GM18505 (cell line): ENCODE results near the gene KRTAP10-5.
"Not testable (repeated sequence)": the region's sequence is repeated elsewhere in the genome, so short reads cannot be mapped to it uniquely, and the experiment has no call there.

Experiments used
- ATAC-seq: cut with Tn5 transposase; IDR thresholded peaks from one replicate; pipeline ENCODE4 v1.9.1; 2021; ENCODE audit not compliant: unreplicated experiment
- POLR2A ChIP-seq: IDR thresholded peaks from 4 replicates; pipeline ENCODE4 v1.6.1; 2011; ENCODE audit warnings: borderline replicate concordance; ENCODE audit not compliant: insufficient read depth, insufficient read length; ENCODE audit errors: extremely low read depth

KRTAP10-5 gene

GRCh38 chr21:44558695-44559094, 21.7 kb downstream of the KRTAP10-5 start, which contains the start of gene KRTAP10-3:
KRTAP10-3 (minus strand) TSS chr21:44558795; CDS start chr21:44558715, 80 bp downstream.
- ATAC-seq: no peak

GRCh38 chr21:44558329-44558675, 22.1 kb downstream of the KRTAP10-5 start:
- ATAC-seq: not testable (repeated sequence)

More at GRCh38 chr21:44558695-44559094, 21.7 kb downstream of the KRTAP10-5 start, which contains the start of gene KRTAP10-3:
- no peak for TF ChIP-seq POLR2A

- no peak for TF ChIP-seq POLR2A
- ATAC-seq: no peak
Observed at GRCh38 chr21:44557491-44558328, 22.7 kb downstream of the KRTAP10-5 start.

- ATAC-seq: no peak
- no peak for TF ChIP-seq POLR2A
Observed at GRCh38 chr21:44556879-44557278, 23.5 kb downstream of the KRTAP10-5 start.

GRCh38 chr21:44555200-44555875, 25.1 kb downstream of the KRTAP10-5 start:
- ATAC-seq: no peak
- TF ChIP-seq POLR2A: no peak

- no peak for ATAC-seq
- TF ChIP-seq POLR2A: no peak
Observed at GRCh38 chr21:44552681-44553080, 27.7 kb downstream of the KRTAP10-5 start.

- ATAC-seq: no peak
- TF ChIP-seq POLR2A: no peak
Observed at GRCh38 chr21:44552136-44552535, 28.3 kb downstream of the KRTAP10-5 start.

- no peak for ATAC-seq
- TF ChIP-seq POLR2A: no peak
Observed at GRCh38 chr21:44551340-44551961, 29.0 kb downstream of the KRTAP10-5 start, which contains the start of gene KRTAP10-2. KRTAP10-2 (minus strand) TSS chr21:44551505; CDS start chr21:44551458, 47 bp downstream.

- no peak for TF ChIP-seq POLR2A
- no peak for ATAC-seq
Observed at GRCh38 chr21:44550807-44551206, 29.6 kb downstream of the KRTAP10-5 start.

- ATAC-seq: not testable (repeated sequence)
Observed at GRCh38 chr21:44550285-44550684, 30.1 kb downstream of the KRTAP10-5 start.

- no peak for TF ChIP-seq POLR2A
- ATAC-seq: no peak
Observed at GRCh38 chr21:44549525-44550211, 30.7 kb downstream of the KRTAP10-5 start.

GRCh38 chr21:44548922-44549321, 31.5 kb downstream of the KRTAP10-5 start:
- ATAC-seq: no peak
- TF ChIP-seq POLR2A: no peak

GRCh38 chr21:44548381-44548780, 32.0 kb downstream of the KRTAP10-5 start:
- no peak for ATAC-seq
- TF ChIP-seq POLR2A: no peak
